HepG2 (cell line): ENCODE measurements around the gene PRKCE.

Source experiments
- MTA3 ChIP-seq: sonication (generic); formaldehyde crosslinking; IDR thresholded peaks from 2 replicates; pipeline ENCODE4 v1.4.0; 2020; ENCODE audit warnings: missing genetic modification reagents
- NFRKB ChIP-seq: fragments of 450-650 bp; IDR thresholded peaks from 2 replicates; pipeline ENCODE4 v1.6.1; 2017
- POLR2A ChIP-seq, 2 experiments: IDR thresholded peaks; 2 replicates each; pipeline ENCODE4 v1.6.1; 2011; ENCODE audit warnings: low read depth in 2 of 2, low read length in 2 of 2, mild to moderate bottlenecking in 1 of 2, moderate library complexity in 1 of 2; ENCODE audit not compliant: insufficient read depth in 1 of 2
- POLR2AphosphoS5 ChIP-seq: IDR thresholded peaks from 2 replicates; pipeline ENCODE4 v1.6.1; 2012; ENCODE audit warnings: low read depth, low read length
- SALL1 ChIP-seq: sonication (generic); formaldehyde crosslinking; IDR thresholded peaks from 2 replicates; pipeline ENCODE4 v1.8.0; 2022; ENCODE audit warnings: mild to moderate bottlenecking, missing genetic modification reagents
- TBX3 ChIP-seq: fragments of 450-650 bp; IDR thresholded peaks from 2 replicates; pipeline ENCODE4 v1.6.1; 2017; ENCODE audit warnings: antibody characterized with exemption, mild to moderate bottlenecking, inconsistent platforms, borderline replicate concordance
- ZNF772 ChIP-seq: sonication (generic); formaldehyde crosslinking; IDR thresholded peaks from 2 replicates; pipeline ENCODE4 v1.5.0; 2020; ENCODE audit warnings: mild to moderate bottlenecking, missing genetic modification reagents
- TF ChIP-seq, protein P1 (sequence below): sonication (generic); formaldehyde crosslinking; IDR thresholded peaks from 2 replicates; pipeline ENCODE4 v1.8.0; 2022; ENCODE audit warnings: mild to moderate bottlenecking, missing genetic modification reagents, moderate library complexity
- TF ChIP-seq, protein P2 (sequence below): sonication (generic); formaldehyde crosslinking; IDR thresholded peaks from 2 replicates; pipeline ENCODE4 v1.5.0; 2020; ENCODE audit warnings: mild to moderate bottlenecking, missing genetic modification reagents, moderate library complexity

DNA sequence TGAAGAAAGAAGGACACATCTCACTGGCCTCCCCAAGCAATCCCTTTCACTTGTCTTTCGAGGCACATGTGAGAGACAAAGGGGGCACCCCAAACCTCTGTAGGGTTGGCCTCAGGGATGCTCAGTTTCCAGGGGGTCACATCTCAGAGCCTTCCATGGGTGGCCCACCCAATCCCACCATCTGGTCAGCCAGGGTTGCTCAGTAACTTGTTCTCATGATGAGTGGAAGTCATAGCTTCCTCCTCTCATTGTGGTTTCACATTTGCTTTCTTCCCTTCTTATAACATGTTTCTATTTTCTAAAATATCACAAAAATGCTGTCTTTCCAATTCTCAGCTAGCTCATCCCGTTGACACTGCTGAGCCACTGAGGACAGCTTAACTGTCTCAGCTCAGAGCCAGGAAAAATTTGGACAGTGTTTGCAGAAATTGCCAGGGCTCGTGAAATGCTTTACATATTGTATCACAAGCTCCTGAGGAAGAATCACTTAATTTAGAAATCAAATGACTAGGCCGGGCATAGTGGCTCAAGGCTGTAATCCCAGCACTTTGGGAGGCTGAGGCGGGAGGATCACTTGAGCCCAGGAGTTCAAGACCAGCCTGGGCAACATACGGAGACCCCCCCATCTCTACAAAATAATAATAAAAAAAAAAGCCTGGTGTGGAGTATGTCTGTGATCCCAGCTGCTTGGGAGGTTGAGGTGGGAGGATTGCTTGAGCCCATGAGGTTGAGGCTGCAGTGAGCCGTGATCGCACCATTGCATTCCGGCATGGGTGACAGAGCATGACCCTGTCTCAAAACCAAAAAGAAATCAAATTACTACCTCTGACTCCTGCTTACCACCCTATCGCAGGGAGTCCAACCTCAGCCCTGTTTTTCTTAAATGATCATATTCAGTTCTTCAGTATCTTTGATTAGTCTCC, 129.3 kb downstream of the PRKCE start:
- TF ChIP-seq POLR2AphosphoS5 (no peak), NFRKB (no peak), ZNF772 (CRISPR knock-in tag) (no peak), MTA3 (CRISPR knock-in tag) (no peak), TBX3 (no peak), SALL1 (CRISPR knock-in tag) (no peak), POLR2A (IDR thresholded peaks at IDR 0.05; ENCODE audit: insufficient read depth in 1 of 2, low read depth in 2 of 2, low read length in 2 of 2) (no peak)
- TF ChIP-seq, protein P1, sequence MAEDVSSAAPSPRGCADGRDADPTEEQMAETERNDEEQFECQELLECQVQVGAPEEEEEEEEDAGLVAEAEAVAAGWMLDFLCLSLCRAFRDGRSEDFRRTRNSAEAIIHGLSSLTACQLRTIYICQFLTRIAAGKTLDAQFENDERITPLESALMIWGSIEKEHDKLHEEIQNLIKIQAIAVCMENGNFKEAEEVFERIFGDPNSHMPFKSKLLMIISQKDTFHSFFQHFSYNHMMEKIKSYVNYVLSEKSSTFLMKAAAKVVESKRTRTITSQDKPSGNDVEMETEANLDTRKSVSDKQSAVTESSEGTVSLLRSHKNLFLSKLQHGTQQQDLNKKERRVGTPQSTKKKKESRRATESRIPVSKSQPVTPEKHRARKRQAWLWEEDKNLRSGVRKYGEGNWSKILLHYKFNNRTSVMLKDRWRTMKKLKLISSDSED (CRISPR knock-in tag): no peak
- TF ChIP-seq, protein P2, sequence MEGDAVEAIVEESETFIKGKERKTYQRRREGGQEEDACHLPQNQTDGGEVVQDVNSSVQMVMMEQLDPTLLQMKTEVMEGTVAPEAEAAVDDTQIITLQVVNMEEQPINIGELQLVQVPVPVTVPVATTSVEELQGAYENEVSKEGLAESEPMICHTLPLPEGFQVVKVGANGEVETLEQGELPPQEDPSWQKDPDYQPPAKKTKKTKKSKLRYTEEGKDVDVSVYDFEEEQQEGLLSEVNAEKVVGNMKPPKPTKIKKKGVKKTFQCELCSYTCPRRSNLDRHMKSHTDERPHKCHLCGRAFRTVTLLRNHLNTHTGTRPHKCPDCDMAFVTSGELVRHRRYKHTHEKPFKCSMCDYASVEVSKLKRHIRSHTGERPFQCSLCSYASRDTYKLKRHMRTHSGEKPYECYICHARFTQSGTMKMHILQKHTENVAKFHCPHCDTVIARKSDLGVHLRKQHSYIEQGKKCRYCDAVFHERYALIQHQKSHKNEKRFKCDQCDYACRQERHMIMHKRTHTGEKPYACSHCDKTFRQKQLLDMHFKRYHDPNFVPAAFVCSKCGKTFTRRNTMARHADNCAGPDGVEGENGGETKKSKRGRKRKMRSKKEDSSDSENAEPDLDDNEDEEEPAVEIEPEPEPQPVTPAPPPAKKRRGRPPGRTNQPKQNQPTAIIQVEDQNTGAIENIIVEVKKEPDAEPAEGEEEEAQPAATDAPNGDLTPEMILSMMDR (CRISPR knock-in tag): no peak
